AG08396 (cell line): ENCODE data around the gene DNAI4.
A peak's percentile ranks its signal among the peaks of the same experiment; 100 is the strongest.

Experiments used
- DNase-seq: peaks from one replicate; pipeline ENCODE4 v3.0.0; 2012; ENCODE audit warnings: low spot score, mixed read lengths

Gene DNAI4

GRCh38 chr1:66767626-66768025 is 157.0 kb downstream of the DNAI4 start:
- DNase-seq = no peak

DNA sequence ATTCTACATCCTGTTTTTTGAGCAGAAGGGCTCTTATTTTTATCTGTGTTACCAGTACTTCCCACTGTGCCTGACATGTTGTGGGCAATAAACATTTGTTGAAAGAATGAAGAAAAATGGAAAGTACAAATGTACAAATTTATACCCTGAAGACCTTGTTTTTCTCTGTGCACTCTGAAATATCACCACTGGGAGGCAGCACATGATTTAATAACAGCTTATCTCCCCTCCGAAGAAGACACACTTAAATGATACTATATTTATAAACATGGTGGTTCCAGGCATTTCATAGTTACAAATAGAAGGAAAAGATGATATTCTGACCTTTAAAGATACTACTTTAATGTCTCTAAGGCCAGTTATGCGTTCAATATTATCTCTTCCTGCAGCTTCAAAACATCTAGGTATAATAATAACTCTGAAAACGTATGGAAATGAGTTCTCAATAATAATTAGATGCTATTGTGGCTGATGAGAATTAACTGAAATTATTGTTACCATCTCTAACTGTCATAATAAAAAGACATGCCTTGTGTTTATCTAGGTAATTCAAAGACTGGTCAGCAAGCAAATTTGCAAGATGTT is 159.6 kb downstream of the DNAI4 start:
- DNase-seq = peak; percentile 49
